Measurements from ENCODE around the gene SAMD8. TPM values are rescaled to one million over a fixed set of nuclear protein-coding genes. Genes with fewer than 3 reads are reported as not detected.

SAMD8 gene
- total RNA-seq, 3 donors from 2014 or later: 12.1 to 26.6 (median 13.6) TPM

- no peak for DNase-seq
- ATAC-seq: no peak
- Histone ChIP-seq H3K4me3 (no peak overlapping the region), H3K36me3 (ENCODE audit: low read depth) (no peaks in the 10 kb centered on the region), H3K4me1 (ENCODE audit: low read depth) (no peaks in the 10 kb centered on the region), H3K9me3 (no peaks in the 10 kb centered on the region)
- intact Hi-C loops (cut with DNase I, micrococcal nuclease): no loop called here
- no peak for TF ChIP-seq CTCF (IDR thresholded peaks at IDR 0.05)
These were observed 55.1 kb downstream of the SAMD8 start for GRCh38 chr10:75166623-75166972.

- no peak overlapping the region for H3K4me3 ChIP-seq
- intact Hi-C loops (cut with DNase I, micrococcal nuclease): no loop called here
These were observed 56.8 kb downstream of the SAMD8 start for GRCh38 chr10:75168275-75168674.

GRCh38 chr10:75170215-75170614 is 58.8 kb downstream of the SAMD8 start:
- no peak for DNase-seq
- intact Hi-C loops (cut with DNase I, micrococcal nuclease): no loop called here

More at GRCh38 chr10:75168275-75168674, 56.8 kb downstream of the SAMD8 start:
- ATAC-seq (no peak), DNase-seq (no peak)
- Histone ChIP-seq H3K36me3 (ENCODE audit: low read depth) (no peaks in the 10 kb centered on the region), H3K4me1 (ENCODE audit: low read depth) (no peaks in the 10 kb centered on the region), H3K9me3 (no peaks in the 10 kb centered on the region)
- TF ChIP-seq CTCF (IDR thresholded peaks at IDR 0.05): no peak

GRCh38 chr10:75175046-75175445 is 63.6 kb downstream of the SAMD8 start:
- Histone ChIP-seq H3K36me3 (ENCODE audit: low read depth) (no peaks in the 10 kb centered on the region), H3K4me3 (no peak overlapping the region), H3K4me1 (ENCODE audit: low read depth) (no peaks in the 10 kb centered on the region), H3K9me3 (no peaks in the 10 kb centered on the region)
- intact Hi-C loops (cut with DNase I, micrococcal nuclease): no loop called here
- DNase-seq: no peak
- TF ChIP-seq CTCF (IDR thresholded peaks at IDR 0.05): no peak
- ATAC-seq: no peak

More at GRCh38 chr10:75170215-75170614, 58.8 kb downstream of the SAMD8 start:
- H3K36me3 ChIP-seq (ENCODE audit: low read depth): no peaks in the 10 kb centered on the region
- ATAC-seq: no peak
- H3K4me3 ChIP-seq: no peak overlapping the region
- H3K9me3 ChIP-seq: no peaks in the 10 kb centered on the region
- no peaks in the 10 kb centered on the region for H3K4me1 ChIP-seq (ENCODE audit: low read depth)
- TF ChIP-seq CTCF (IDR thresholded peaks at IDR 0.05): no peak

GRCh38 chr10:75176046-75176445 is 64.6 kb downstream of the SAMD8 start:
- Histone ChIP-seq H3K4me3 (no peak overlapping the region), H3K4me1 (ENCODE audit: low read depth) (peaks cover 4% of the 10 kb centered on the region), H3K36me3 (ENCODE audit: low read depth) (no peaks in the 10 kb centered on the region), H3K9me3 (no peaks in the 10 kb centered on the region)
- ATAC-seq (no peak), DNase-seq (no peak)
- intact Hi-C loops (cut with DNase I, micrococcal nuclease): no loop called here
- TF ChIP-seq CTCF (IDR thresholded peaks at IDR 0.05): no peak

GRCh38 chr10:75176736-75177135 is 65.3 kb downstream of the SAMD8 start:
- Histone ChIP-seq H3K4me1 (ENCODE audit: low read depth) (peaks cover 4% of the 10 kb centered on the region), H3K4me3 (no peak overlapping the region), H3K36me3 (ENCODE audit: low read depth) (no peaks in the 10 kb centered on the region), H3K9me3 (no peaks in the 10 kb centered on the region)
- ATAC-seq (no peak), DNase-seq (no peak)
- intact Hi-C loops (cut with DNase I, micrococcal nuclease): no loop called here
- TF ChIP-seq CTCF (IDR thresholded peaks at IDR 0.05): no peak

Data from mucosa of descending colon (tissue), 3 donors.